HK-2 (cell line): ENCODE results near the gene IPP.
"Not testable (repeated sequence)": the region's sequence is repeated elsewhere in the genome, so short reads cannot be mapped to it uniquely, and the experiment has no call there.

Experiments used
- DNase-seq: peaks from one replicate; pipeline ENCODE4 v3.0.0-alpha.2; 2018; ENCODE audit not compliant: unreplicated experiment

The IPP gene

GRCh38 chr1:45739641-45740156, 10.8 kb downstream of the IPP start:
- DNase-seq = not testable (repeated sequence)

- DNase-seq = no peak
These were observed 11.3 kb downstream of the IPP start for GRCh38 chr1:45739137-45739536.

GRCh38 chr1:45730780-45731319, 19.6 kb downstream of the IPP start:
- no peak for DNase-seq

GRCh38 chr1:45730075-45730779, 20.2 kb downstream of the IPP start:
- no peak for DNase-seq

GRCh38 chr1:45726007-45726406, 24.4 kb downstream of the IPP start:
- not testable (repeated sequence) for DNase-seq

GRCh38 chr1:45723248-45723930, 27.1 kb downstream of the IPP start:
- DNase-seq = no peak

- no peak for DNase-seq
These were observed 27.6 kb downstream of the IPP start for GRCh38 chr1:45722809-45723208.

GRCh38 chr1:45721207-45721606, 29.2 kb downstream of the IPP start:
- DNase-seq = no peak

- no peak for DNase-seq
These were observed 32.2 kb downstream of the IPP start for GRCh38 chr1:45718289-45718688.

GRCh38 chr1:45717386-45717785, 33.1 kb downstream of the IPP start:
- DNase-seq = not testable (repeated sequence)

GRCh38 chr1:45716700-45717099, 33.8 kb downstream of the IPP start:
- DNase-seq = no peak

GRCh38 chr1:45713711-45714110, 36.7 kb downstream of the IPP start:
- no peak for DNase-seq

- DNase-seq = no peak
These were observed 45.8 kb downstream of the IPP start for GRCh38 chr1:45704637-45705036.

GRCh38 chr1:45694823-45695222, 55.6 kb downstream of the IPP start:
- DNase-seq = no peak

GRCh38 chr1:45693811-45694210, 56.6 kb downstream of the IPP start:
- not testable (repeated sequence) for DNase-seq

GRCh38 chr1:45687754-45688740, 62.4 kb downstream of the IPP start, which contains the start of gene TMEM69:
Gene TMEM69 (plus strand): TSS chr1:45688181. CDS start chr1:45691069, 2,888 bp downstream.
- DNase-seq = peak; percentile 81

- peak; percentile 96 for DNase-seq
These were observed 63.3 kb downstream of the IPP start for GRCh38 chr1:45687014-45687753.

- peak; percentile 98 for DNase-seq
These were observed 64.0 kb downstream of the IPP start, which contains the start of gene GPBP1L1 for GRCh38 chr1:45686288-45687013. Gene GPBP1L1 (minus strand): TSS chr1:45686533. CDS start chr1:45659087, 27,446 bp downstream.

GRCh38 chr1:45686015-45686287, 64.5 kb downstream of the IPP start:
- no peak for DNase-seq

GRCh38 chr1:45685308-45686014, 65.0 kb downstream of the IPP start:
- DNase-seq = no peak
